HepG2 (cell line): ENCODE results near the gene CHCHD6. TPM values are rescaled to one million over a fixed set of nuclear protein-coding genes. Genes with fewer than 3 reads are reported as not detected.

ENCODE experiments used
- LBX2 ChIP-seq: sonication (generic); formaldehyde crosslinking; IDR thresholded peaks from 2 replicates; pipeline ENCODE4 v1.5.0; 2020; ENCODE audit warnings: missing genetic modification reagents, mild to moderate bottlenecking, borderline replicate concordance
- MIER2 ChIP-seq: IDR thresholded peaks from 2 replicates; pipeline ENCODE4 v1.6.1; 2016; ENCODE audit warnings: missing biosample characterization, missing genetic modification reagents
- ONECUT2 ChIP-seq: sonication (generic); formaldehyde crosslinking; IDR thresholded peaks from 2 replicates; pipeline ENCODE4 v1.4.0; 2020; ENCODE audit warnings: missing genetic modification reagents
- POGZ ChIP-seq: sonication (generic); formaldehyde crosslinking; IDR thresholded peaks from 2 replicates; pipeline ENCODE4 v1.4.0; 2020; ENCODE audit warnings: mild to moderate bottlenecking, missing genetic modification reagents
- POLR2AphosphoS2 ChIP-seq: IDR thresholded peaks from 2 replicates; pipeline ENCODE4 v1.6.1; 2011; ENCODE audit warnings: low read depth, low read length, improper control_type of control experiment
- polyA plus RNA-seq, 8 experiments: library from polyadenylated mRNA; depleted of rRNA in 3 of 8; stranded (reverse) in 7 of 8; unstranded in 1 of 8; fragments of >200 nt; fragmentation: Illumina TruSeq in 4 of 8; extraction: Trizol in 4 of 8; gene quantifications; 2 replicates each; pipeline versions ENCODE4 v1.2.1 to v1.2.3, GENCODE V29; 2011 to 2016; ENCODE audit warnings: low read depth in 4 of 8, missing spikeins in 1 of 8, mixed read lengths in 1 of 8; ENCODE audit not compliant: insufficient read depth in 1 of 8
- total RNA-seq, 5 experiments: library from RNA; depleted of rRNA; stranded (reverse); fragments of >200 nt; fragmentation: Illumina TruSeq; extraction: Trizol; gene quantifications; 2 replicates each; pipeline ENCODE4 v1.2.3, GENCODE V29; 2016; ENCODE audit warnings: low read depth in 1 of 5
- TF ChIP-seq, protein P1 (sequence below): sonication (generic); formaldehyde crosslinking; IDR thresholded peaks from one replicate; pipeline ENCODE4 v1.5.1; 2020; ENCODE audit warnings: mild to moderate bottlenecking, missing genetic modification reagents; ENCODE audit errors: not compliant biosample characterization

Gene CHCHD6
- total and polyA plus RNA-seq, 2 of the 13 experiments (the other 11 are each of a cell fraction or from before 2014, with no cell fraction given), result 20.3 to 20.8 TPM

DNA sequence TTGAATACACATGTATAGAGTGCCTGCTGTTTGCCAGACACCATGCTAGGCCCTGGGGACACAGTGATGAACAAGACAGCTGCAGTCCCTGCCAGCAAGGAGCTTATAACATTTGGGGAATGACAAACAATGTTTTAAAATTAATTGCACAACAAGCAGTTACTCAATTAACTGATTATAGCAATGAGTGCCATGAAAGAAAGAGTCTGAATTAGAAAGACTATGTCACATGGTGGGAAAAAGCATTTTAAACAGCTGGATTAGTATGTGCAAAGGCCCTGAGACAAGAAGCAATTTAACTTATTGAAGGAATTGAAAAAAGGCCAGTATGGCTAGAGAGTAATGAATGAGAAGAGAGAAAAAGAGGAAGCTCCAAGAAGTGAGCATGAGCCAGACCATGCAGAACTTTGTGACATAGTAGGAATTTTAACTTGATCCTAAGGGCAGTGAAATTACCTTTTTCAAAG is 214.3 kb downstream of the CHCHD6 start (continued):
- TF ChIP-seq, protein P1, sequence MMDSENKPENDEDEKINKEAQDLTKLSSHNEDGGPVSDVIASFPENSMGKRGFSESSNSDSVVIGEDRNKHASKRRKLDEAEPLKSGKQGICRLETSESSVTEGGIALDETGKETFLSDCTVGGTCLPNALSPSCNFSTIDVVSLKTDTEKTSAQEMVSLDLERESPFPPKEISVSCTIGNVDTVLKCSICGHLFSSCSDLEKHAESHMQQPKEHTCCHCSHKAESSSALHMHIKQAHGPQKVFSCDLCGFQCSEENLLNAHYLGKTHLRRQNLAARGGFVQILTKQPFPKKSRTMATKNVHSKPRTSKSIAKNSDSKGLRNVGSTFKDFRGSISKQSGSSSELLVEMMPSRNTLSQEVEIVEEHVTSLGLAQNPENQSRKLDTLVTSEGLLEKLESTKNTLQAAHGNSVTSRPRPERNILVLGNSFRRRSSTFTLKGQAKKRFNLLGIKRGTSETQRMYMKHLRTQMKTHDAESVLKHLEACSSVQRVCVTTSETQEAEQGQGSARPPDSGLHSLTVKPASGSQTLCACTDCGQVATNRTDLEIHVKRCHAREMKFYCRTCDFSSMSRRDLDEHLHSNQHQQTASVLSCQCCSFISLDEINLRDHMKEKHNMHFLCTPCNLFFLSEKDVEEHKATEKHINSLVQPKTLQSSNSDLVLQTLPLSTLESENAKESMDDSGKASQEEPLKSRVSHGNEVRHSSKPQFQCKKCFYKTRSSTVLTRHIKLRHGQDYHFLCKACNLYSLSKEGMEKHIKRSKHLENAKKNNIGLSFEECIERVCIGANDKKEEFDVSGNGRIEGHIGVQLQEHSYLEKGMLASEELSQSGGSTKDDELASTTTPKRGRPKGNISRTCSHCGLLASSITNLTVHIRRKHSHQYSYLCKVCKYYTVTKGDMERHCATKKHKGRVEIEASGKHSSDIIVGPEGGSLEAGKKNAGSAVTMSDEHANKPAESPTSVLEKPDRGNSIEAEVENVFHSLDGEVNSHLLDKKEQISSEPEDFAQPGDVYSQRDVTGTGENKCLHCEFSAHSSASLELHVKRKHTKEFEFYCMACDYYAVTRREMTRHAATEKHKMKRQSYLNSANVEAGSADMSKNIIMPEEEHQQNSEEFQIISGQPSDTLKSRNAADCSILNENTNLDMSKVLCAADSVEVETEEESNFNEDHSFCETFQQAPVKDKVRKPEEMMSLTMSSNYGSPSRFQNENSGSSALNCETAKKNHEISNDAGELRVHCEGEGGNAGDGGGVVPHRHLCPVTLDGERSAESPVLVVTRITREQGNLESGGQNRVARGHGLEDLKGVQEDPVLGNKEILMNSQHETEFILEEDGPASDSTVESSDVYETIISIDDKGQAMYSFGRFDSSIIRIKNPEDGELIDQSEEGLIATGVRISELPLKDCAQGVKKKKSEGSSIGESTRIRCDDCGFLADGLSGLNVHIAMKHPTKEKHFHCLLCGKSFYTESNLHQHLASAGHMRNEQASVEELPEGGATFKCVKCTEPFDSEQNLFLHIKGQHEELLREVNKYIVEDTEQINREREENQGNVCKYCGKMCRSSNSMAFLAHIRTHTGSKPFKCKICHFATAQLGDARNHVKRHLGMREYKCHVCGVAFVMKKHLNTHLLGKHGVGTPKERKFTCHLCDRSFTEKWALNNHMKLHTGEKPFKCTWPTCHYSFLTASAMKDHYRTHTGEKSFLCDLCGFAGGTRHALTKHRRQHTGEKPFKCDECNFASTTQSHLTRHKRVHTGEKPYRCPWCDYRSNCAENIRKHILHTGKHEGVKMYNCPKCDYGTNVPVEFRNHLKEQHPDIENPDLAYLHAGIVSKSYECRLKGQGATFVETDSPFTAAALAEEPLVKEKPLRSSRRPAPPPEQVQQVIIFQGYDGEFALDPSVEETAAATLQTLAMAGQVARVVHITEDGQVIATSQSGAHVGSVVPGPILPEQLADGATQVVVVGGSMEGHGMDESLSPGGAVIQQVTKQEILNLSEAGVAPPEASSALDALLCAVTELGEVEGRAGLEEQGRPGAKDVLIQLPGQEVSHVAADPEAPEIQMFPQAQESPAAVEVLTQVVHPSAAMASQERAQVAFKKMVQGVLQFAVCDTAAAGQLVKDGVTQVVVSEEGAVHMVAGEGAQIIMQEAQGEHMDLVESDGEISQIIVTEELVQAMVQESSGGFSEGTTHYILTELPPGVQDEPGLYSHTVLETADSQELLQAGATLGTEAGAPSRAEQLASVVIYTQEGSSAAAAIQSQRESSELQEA (CRISPR knock-in tag), result no peak
- TF ChIP-seq LBX2 (CRISPR knock-in tag), result no peak
- no peak for TF ChIP-seq POLR2AphosphoS2
- no peak for TF ChIP-seq MIER2 (CRISPR knock-in tag)
- no peak for TF ChIP-seq ONECUT2 (CRISPR knock-in tag)
- no peak for TF ChIP-seq POGZ (CRISPR knock-in tag)
